SK-N-MC (cell line): ENCODE measurements around the gene PPFIBP2.

Experiments
- EZH2 ChIP-seq: fragments of 200-600 bp; sonication (generic); IDR thresholded peaks from one replicate; pipeline ENCODE4 v1.6.1; 2017; ENCODE audit warnings: antibody characterized with exemption
- POLR2AphosphoS5 ChIP-seq: IDR thresholded peaks from 2 replicates; pipeline ENCODE4 v1.6.1; 2012; ENCODE audit warnings: mild to moderate bottlenecking, low read depth, low read length, borderline replicate concordance

- no peak for TF ChIP-seq POLR2AphosphoS5
- TF ChIP-seq EZH2 = no peak
Observed at GRCh38 chr11:7572001-7572712, 58.4 kb downstream of the PPFIBP2 start.
